AML-193 (cell line): Measurements from ENCODE around the gene CALB2.
"Not testable (repeated sequence)": the region's sequence is repeated elsewhere in the genome, so short reads cannot be mapped to it uniquely, and the experiment has no call there.

Source experiments
- DNase-seq, 2 experiments: peaks; one replicate each; lab custom pipeline; 2025; lab: John Stamatoyannopoulos, UW

The CALB2 gene

DNA sequence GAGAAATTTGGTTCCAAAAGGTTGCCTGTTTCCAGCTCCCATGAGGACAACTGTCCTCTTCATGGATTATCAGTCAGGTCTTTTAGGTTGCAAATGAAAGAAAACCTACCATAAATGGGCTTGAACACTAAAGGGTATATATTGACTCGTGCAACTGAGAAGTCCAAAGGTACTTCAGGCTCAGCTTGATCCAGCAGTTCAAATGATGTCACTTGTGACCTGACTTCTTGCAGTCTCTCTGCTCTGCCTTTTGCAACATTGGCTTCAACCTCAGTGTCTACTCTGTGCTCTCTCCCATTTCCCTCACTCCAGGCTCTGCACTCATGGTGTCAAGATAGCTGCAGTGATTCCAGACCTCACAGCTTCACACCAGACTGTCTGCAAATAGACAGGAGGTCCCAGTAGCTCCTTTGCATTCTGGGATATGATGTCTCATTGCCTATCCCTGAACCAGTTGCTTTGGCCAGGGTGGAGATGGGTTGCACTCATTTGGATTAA lies 5.5 kb upstream of the CALB2 start:
- no peak for DNase-seq

DNA sequence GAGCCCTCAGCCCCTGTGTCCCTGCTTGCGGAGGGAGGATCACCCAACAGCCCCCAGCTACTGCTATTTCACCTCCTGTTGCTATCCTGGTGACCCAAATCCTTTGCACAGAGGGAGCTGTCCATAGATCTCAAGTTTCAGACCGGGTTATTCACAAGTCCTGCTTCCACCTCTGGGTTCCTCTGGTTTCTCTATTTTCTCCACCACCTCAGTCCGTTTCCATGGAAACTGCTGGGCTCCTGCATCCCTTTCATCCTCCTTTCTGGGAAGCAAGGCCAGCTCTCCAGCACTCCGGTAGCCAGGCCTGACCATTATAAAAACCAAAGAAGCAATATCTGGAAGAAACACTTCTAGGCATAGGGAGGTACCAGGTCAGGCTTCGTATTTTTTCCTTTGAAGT lies 4.8 kb upstream of the CALB2 start:
- no peak for DNase-seq

DNA sequence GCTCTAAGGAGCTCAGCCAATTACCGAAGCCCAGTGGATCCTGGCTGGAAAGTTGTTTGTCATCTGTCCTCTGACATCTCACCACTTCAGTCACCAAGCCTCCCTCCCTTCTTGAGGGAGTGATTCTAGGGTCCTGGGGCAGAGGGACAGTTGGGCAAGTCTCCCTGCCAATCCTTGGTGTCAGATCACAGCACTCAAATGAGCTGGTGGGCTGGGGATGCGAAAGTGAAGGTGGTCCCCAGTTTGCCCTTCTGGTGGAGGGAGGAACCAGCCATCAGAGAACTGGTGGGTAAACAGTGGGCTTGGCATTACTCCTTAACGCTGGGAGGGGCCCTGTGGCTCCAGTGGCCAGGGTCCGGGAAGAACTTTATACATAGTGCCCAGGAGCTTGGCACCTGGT lies 4.4 kb upstream of the CALB2 start:
- DNase-seq = no peak

DNA sequence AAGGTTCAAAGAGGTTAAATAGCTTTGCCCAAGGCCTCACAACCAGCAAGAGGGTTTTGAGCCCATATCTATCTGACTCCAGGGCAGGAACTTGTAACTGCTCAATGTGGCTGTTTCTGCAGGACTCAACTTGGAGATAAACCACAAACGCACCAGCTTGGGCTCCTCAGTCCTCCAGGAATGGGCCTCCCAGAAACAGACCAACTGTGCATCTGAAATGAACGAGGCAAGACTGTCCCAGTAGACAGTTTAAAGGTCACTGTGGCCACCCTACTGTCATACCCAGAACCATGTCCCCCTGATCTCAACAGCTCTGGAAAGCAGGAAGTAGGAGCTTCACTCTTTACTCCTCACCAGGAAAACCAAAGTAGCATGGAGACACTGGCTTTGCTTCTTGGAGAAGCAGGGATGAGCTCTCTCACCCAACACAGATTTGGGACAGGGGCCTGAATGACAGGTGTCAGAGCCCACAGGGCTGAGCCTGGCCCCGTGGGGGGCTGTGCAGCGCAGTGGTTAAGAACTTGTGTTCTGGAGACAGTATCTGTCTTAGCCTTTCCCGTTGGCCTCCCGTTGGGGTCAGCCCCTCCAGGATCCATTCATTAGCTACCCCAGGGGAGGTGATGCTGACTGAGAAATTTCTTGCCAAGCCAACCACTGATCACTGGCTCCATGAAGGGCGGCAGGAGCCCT lies 2.3 kb upstream of the CALB2 start:
- no peak for DNase-seq

DNA sequence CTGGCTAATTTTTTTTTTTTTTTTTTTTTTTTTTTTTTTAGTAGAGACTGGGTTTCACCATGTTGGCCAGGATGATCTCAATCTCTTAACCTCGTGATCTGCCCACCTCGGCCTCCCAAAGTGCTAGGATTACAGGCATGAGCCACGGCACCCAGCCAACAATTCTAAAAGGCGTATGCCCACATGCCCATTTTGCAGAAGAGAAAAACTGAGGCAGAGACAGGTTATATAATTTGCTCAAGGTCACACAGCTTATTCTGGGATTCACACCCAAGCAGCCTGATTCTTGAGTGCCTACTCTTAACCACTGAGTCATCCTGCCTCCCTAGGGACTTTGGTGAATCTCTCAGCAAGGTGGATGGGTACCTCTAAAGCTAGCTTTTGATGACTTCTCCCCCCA lies 1.6 kb upstream of the CALB2 start:
- DNase-seq = not testable (repeated sequence)

DNA sequence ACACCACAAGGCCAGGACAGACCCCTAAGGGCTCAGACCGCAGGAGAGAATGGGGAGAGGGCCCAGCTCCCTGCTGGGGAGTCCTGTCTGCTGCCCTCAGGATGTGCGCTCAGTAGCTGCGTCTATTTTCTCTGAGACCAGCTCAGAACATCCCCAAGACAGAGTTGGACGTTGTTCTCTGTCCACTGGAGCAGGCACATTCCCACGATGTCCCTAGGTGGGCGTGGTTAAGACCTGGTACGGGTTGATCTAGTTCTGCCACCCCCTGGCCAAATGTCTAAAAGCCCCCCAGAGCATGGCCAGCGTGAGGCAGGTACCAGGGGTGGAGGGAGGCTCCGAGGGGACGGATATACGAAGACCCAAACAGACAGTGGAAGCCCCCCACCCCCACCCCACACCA lies 842 bp upstream of the CALB2 start:
- DNase-seq = no peak

DNA sequence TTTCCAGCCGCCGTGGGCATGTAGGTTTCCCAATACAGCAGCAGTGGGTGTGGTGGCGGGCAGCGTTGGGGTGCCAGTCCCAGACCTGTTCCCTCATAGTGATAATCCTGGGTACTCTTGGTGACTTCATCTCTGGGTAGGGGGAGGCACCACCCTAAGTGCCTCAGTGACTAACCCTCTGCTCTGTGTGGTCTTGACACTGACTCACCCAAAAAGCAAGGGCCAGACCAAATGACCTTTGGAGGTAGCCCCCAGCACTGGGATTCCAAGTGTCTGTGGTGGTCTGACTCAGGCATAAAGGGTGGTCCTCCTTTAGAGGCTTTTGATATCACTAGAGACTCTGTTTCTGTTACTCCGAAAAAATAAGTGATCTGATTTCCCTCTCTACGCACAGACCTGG lies 908 bp downstream of the CALB2 start:
- no peak for DNase-seq

DNA sequence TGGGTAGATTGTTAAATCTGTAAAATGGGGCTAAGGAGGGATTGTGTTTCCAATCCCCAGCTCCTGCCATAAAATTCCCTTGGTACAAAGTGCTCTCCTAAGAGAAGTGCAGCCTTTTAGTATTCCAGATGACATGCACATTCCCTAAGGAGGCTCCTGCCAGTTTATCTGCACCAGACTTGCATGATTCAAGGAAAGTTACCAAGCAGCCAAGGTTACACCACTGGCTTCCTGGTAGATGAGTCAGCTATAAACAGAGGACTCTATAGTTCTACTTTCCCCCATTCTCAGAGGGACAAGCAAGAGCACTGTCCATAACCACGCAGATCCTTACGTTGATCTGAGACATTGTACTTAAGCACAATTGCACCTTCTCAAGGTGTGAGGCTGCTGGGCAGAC lies 1.9 kb downstream of the CALB2 start:
- DNase-seq = peak; percentile 3 to 6

DNA sequence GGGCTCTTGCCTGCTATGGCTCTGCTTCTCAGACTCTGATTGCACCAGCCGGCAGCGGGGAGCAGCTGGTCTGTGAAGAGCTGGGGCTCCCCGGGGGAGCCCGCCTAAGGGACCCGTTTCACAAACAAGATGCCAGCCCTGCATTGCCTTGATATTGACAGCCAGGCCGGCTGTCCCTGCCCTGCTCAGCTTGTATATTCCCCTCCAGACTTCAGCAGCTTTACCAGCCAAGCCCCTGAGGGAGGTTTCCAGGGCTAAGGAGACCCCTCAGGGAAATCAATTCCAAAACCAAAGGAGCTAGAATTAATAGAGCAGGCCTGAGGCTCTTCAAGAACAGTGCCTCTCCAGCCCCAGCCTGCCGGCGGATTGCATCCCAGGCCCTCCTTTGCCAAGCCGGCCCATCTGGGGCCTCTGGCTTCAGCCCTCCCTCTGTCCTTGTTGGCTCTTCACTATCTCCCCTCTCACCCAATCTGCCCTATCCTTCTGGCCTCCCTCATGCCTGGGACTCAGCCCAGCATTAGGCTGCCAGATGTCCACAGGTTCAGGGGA lies 5.7 kb downstream of the CALB2 start:
- DNase-seq = no peak

DNA sequence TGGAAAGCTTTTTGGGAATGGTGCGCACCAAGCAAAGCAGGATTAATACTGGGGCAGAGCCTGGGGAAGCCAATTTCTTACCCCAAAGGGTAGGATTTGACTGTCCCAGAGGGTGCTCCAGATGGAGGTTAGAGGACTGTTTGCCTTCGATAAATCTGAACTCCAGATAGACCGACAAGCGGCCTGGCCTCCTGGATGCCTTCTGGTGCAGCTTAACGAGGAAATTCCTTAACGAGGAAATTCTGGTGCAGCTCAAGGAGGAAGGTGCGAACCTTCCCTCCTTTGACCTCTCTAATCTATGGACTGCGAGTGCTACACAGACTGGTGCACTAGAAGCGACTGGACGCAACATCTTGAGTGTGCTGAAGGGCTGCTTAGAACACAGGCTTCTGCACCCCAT lies 6.5 kb downstream of the CALB2 start:
- DNase-seq = no peak

DNA sequence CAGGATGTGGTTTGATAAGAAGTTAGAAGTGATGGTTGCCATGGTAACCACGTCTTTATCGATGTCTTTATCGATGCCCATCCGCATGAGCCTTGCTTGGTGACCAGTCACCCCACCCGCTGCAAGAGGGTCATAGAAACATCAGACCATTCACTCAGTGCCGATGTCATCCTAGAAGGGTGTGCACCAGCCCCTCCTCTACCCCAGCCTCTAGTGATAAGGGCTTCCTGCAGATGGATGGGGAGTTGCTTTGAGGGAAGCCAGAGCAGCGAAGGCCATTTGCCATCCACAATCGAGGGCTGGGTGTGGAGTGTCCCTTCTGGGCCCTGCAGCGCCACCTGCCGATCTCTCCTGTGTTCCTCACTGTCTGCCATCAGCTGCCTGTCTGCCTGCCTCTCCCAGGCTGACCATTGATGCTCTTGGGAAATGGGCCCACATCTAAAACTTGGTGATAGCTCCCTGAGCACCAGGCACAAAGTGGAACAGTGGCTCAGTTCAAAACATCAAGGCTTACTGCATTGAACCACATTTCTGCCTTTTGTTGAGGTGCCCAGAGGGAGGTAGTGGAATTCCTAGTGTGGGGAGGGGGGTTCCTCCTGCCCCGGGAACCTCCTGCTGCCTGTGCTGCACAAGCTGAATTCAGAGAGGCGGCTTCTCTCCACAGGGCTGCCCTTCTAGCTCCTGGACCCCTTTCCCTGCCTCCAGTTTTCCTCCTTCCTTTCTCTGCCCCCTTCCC lies 8.9 kb downstream of the CALB2 start:
- DNase-seq = peak; percentile 4 to 20

DNA sequence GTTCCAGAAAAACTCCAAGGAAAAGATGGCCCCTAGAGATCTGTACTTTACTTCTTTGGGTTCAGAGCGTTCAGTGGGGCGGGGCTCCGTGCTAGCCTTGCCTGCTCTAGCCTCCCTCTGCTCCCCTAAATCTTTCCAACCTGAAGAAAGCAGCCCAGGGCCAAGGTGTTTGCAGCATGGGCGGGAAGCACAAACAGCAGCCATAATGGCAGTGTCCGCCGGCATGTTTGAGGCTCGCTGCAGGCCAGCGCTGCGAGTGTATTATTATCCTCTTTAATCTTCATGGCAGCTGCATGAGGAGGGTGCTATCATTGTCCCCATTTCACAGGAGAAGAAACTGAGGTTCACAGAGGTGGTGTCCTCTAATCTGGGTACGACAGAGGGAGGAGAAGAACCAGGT lies 10.4 kb downstream of the CALB2 start:
- DNase-seq = no peak

DNA sequence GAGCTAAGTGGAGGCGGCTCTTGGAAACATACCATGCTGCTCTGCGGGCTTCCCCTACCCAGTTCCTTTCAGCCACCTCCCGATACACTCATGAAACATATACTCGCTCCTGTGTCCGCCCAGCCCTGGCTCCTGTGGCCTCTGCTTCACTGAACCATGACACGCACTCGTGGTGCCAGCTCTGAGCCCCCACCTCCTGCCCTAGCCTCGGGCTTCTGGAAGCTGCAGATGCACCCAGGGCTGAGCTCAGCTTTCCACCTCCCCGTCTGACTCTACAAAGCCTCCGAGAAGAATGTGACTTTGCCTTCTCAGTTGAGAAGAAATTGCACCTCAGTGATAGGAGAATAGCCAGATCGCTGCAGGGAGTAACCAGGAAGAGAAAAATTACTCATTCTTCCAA lies 11.0 kb downstream of the CALB2 start:
- no peak for DNase-seq

DNA sequence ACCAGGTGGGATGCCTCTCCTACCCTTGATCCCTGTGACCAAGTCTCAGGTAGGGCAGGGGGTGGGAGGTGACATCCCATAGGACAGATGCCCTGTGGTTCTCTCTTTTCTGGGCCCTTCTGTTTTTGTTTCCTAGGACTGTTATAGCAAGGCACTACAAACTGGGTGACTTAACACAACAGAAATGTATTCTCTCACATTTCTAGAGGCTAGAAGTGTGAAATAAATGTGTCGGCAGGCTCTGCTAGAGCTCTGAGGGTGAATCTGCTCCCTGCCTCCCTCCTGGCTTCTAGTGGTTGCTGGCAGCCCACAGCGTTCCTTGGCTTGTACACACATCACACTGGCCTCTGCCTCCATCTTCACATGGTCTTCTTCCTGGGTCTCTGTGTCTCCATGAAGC lies 12.7 kb downstream of the CALB2 start:
- DNase-seq = no peak

DNA sequence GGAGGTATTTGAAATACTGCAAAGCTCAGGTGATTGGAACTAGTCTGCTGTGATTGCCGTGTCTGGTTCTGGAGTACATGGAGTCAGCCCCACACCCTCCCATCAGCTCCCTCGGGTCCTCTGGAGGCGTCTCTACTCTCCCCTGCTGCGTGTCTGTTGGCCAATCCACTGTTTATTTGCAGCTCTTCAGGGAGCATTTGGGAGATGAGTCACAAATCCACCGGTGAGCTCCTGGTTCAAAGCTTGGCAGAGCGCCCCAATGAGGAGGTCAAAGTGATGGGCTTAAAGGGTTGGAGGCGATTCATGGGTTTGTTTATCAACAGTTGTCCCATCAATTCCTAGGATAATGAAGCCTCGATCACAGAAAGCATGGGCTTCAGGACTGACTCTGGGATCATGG lies 14.6 kb downstream of the CALB2 start:
- no peak for DNase-seq

DNA sequence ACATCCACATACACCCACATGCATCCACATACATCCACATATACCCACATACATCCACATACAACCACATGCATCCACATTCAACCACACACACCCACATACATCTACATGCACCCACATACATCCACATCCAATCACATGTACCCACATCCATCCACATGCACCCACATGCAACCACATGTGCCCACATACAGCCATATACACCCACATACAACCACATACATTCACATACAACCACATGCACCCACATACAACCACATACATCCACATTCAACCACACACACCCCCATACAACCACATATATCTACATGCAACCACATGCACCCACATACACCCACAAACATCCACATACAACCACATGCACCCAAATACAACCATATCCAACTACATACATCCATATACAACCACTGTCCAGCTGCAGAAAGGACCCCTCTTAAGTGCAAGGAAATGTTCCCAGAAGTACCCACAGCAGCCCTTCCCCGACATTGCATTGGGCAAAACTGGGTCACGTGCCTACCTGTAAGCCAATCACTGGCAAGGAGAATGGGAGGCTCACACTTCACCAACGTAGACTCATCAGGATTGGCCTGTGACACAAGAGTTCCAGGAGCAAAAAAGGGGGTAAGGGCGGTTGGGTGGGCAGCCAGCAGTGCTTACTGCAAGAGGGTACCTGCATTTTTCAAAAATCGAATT lies 18.1 kb downstream of the CALB2 start:
- DNase-seq = no peak

DNA sequence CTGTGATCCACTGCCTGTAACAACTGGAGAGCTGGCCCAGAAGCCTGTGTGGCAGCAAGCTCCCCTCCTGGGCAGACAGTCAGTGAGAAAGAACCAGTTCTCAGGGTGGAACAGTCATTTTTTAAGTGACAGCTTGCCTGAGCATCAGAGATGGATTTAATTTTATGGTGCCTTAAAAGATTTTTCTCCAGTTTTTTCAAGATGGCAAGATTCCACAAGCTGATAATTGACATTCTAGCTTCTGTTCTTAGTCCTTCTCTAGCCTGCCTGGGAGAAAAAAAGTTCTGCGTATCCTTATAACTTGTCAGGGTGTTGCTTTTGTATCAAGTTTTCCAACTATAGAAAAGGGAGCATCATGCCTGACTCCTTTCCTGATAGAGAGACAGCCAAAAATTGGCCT lies 21.2 kb downstream of the CALB2 start:
- no peak for DNase-seq

DNA sequence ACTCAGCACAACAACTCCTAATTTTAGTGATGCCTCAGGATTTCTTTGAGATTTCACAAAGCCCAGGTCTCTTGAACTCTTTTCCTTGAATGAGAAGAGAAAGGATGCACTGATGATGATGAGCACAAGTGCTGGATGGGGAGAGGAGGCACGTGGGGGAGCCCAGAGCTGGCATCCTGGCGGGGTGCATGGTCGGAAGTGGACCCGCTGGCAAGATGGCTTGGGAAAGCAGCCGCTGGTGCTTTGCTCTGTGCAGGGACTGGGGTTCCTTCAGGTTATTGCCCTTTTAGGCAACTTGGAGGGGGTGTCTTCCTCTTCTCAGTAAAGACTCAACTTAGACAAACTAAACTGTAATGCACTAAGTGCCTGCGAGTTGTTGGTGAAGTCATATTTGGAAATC lies 22.3 kb downstream of the CALB2 start:
- no peak for DNase-seq

DNA sequence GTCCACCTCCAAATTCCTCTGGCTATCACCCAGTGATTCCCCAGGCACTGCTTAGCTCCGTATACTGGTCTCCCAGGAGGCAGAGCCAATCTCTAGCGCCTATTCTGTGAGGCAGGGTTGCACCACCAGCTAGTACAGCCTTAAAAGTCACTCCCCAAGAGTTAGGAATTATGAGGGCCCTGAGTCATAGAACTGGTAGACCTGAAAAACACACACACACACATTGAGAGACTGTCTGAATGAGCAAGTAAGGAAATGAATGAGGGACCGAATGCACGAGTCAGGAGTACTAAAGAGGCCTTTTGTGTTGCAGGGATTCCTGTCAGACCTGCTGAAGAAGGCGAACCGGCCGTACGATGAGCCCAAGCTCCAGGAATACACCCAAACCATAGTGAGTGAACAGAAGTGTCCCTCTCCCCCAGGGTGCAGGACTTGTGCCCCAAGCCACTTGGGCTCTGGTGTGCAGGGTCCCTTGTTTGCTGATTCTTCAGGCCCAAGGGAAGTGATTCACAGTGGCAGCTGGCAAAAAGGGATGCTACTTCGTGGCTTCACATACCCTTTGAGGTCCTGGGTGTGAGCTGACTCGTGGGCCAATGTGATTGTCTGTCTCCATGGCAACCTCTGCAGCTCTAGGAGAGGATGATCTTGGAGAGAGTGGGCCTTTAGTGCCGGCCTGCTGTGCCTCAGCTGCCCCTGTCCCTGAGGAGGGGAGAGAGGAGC lies 24.7 kb downstream of the CALB2 start:
- DNase-seq = no peak

DNA sequence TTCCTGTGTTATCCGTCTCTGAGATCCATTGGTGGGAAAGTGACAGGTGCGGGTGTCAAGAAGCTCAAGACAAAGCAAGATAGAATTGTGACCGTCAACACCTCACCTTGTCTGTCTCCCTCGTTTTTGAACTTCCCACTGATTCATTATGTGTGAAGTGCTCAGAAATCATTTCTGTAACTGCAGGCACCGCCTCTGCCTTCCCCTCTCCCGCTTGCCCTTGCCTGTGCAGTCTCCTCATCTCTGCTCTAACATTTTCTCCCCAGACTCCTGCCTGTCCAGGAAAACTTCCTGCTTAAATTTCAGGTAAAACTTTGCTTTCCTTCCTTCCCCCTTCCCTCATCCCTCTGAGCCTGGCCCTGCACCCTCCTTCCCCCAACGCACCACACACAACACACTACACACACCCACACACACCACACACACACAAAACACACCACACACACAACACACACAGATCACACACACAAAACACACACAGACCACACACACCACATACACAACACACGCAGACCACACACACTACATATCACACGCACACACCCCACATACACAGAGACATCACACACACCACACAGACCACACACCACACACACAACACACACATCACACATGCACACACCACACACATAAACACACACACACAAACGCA lies 25.7 kb downstream of the CALB2 start:
- DNase-seq = no peak

DNA sequence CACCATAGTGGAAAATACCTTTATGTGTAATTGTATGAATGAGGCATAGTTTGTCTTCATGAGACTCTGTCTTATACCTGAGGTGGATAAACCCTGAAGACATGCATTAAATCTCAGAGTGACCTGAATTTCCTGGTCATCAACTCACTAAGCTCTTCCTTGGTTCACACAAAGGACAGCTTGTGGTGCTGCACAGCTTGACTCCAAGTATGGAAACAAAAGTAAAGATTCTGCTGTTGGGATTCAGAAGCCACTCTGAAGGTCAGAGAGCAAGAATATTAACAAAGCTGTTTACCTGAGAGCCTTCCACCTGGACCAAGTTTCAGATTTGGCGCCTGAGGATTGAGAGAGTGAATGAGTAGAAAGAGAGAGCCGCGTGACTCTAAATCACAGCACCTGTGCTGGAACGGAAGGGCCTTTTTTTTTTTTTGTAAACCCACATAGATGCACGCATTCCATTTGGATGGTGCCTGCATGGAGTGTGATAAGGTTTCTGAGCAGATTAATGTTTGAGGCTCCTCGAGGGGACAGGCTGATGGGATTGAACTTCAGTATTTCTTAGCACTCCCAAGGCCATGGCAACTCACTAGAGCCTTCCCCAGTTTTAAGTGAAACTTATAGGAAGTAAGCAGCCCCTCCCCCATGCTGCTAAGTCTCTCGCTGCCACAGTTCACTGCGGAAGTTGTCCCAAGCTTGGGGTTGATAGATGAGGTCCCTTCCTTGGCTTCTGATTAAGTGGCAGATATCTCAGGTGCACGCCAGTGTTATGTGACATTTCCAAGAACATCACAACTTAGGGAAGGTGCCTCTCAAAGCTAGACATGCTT lies 28.7 kb downstream of the CALB2 start:
- DNase-seq = no peak
